GM04503 (cell line): Measurements from ENCODE around the gene GALE.

Source experiments
- DNase-seq: peaks from one replicate; pipeline ENCODE4 v3.0.0-alpha.2; 2012; ENCODE audit warnings: low read depth

The GALE gene

GRCh38 chr1:23751050-23751814 lies 49.3 kb downstream of the GALE start:
- DNase-seq: no peak

- DNase-seq: no peak
These were observed 52.5 kb downstream of the GALE start for GRCh38 chr1:23748016-23748415.
